Measurements from ENCODE around the gene OLFML2A. TPM values are rescaled to one million over a fixed set of nuclear protein-coding genes. Genes with fewer than 3 reads are reported as not detected.
A peak's percentile ranks its signal among the peaks of the same experiment; 100 is the strongest.
"Not testable (repeated sequence)": the region's sequence is repeated elsewhere in the genome, so short reads cannot be mapped to it uniquely, and the experiment has no call there.

OLFML2A gene
- total RNA-seq (2014; rRNA removed; shearing (Covaris generic)): 31.2 and 43.6 TPM in 2 replicates

- DNase-seq (ENCODE audit: low read depth): peak; percentile 57
These were observed at the start of gene OLFML2A for GRCh38 chr9:124776954-124777648. Gene OLFML2A (plus strand): TSS chr9:124777133. CDS start chr9:124777271, 138 bp downstream.

GRCh38 chr9:124730772-124731171 lies 46.2 kb upstream of the OLFML2A start:
- DNase-seq (ENCODE audit: low read depth): no peak

GRCh38 chr9:124733964-124734740 lies 42.8 kb upstream of the OLFML2A start:
- DNase-seq (ENCODE audit: low read depth): no peak

GRCh38 chr9:124734741-124735083 lies 42.2 kb upstream of the OLFML2A start:
- not testable (repeated sequence) for DNase-seq (ENCODE audit: low read depth)

GRCh38 chr9:124735121-124735520 lies 41.8 kb upstream of the OLFML2A start:
- peak; percentile 53 for DNase-seq (ENCODE audit: low read depth)

GRCh38 chr9:124738075-124738474 lies 38.9 kb upstream of the OLFML2A start:
- not testable (repeated sequence) for DNase-seq (ENCODE audit: low read depth)

GRCh38 chr9:124739360-124739759 lies 37.6 kb upstream of the OLFML2A start:
- DNase-seq (ENCODE audit: low read depth): no peak

GRCh38 chr9:124741149-124741548 lies 35.8 kb upstream of the OLFML2A start:
- no peak for DNase-seq (ENCODE audit: low read depth)

- DNase-seq (ENCODE audit: low read depth): no peak
These were observed 35.3 kb upstream of the OLFML2A start for GRCh38 chr9:124741662-124742061.

GRCh38 chr9:124742940-124743339 lies 34.0 kb upstream of the OLFML2A start:
- no peak for DNase-seq (ENCODE audit: low read depth)

GRCh38 chr9:124743686-124744348 lies 33.1 kb upstream of the OLFML2A start:
- peak; percentile 33 for DNase-seq (ENCODE audit: low read depth)

- DNase-seq (ENCODE audit: low read depth): no peak
These were observed 29.9 kb upstream of the OLFML2A start for GRCh38 chr9:124747065-124747464.

- DNase-seq (ENCODE audit: low read depth): no peak
These were observed 27.6 kb upstream of the OLFML2A start for GRCh38 chr9:124749284-124749683.

GRCh38 chr9:124749781-124750180 lies 27.2 kb upstream of the OLFML2A start:
- DNase-seq (ENCODE audit: low read depth): no peak

- DNase-seq (ENCODE audit: low read depth): no peak
These were observed 24.0 kb upstream of the OLFML2A start for GRCh38 chr9:124752967-124753366.

- DNase-seq (ENCODE audit: low read depth): no peak
These were observed 22.6 kb upstream of the OLFML2A start for GRCh38 chr9:124754289-124754688.

GRCh38 chr9:124755061-124755460 lies 21.9 kb upstream of the OLFML2A start:
- no peak for DNase-seq (ENCODE audit: low read depth)

GRCh38 chr9:124756011-124756410 lies 20.9 kb upstream of the OLFML2A start:
- DNase-seq (ENCODE audit: low read depth): no peak

- no peak for DNase-seq (ENCODE audit: low read depth)
These were observed 19.3 kb upstream of the OLFML2A start for GRCh38 chr9:124757616-124758015.

- no peak for DNase-seq (ENCODE audit: low read depth)
These were observed 18.9 kb upstream of the OLFML2A start for GRCh38 chr9:124758061-124758460.

GRCh38 chr9:124758691-124759090 lies 18.2 kb upstream of the OLFML2A start:
- peak; percentile 34 for DNase-seq (ENCODE audit: low read depth)

- DNase-seq (ENCODE audit: low read depth): no peak
These were observed 17.6 kb upstream of the OLFML2A start for GRCh38 chr9:124759327-124759726.

- DNase-seq (ENCODE audit: low read depth): no peak
These were observed 16.2 kb upstream of the OLFML2A start for GRCh38 chr9:124760719-124761118.

Measured in RPMI7951 (cell line).